Activated T-cell treated with anti-CD3 and anti-CD28 coated beads, Interleukin-2, amount 50 U/mL, for 1 hour (primary cell): ENCODE results near the gene PTGDR.

Experiments
- DNase-seq: peaks from one replicate; pipeline ENCODE4 v3.0.0-alpha.2; 2020

The PTGDR gene

DNA sequence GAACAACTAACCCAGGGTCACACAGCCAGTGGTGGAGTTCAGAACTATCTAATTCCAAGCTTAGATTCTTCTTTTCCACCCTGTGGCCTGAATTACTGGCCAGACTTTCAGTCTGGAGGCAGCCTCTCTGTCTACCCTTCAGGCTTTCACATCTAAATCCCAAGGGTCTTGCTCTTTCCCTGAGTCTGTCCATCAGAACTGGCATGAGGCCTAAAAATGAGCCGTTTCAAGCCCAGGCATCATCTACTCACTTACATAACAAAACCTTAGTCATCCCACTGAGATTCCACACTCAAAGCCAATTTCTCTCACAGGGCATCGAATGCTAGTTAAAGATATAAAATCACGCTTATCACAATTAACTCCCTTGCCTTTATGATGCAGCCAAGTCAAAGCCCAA, 1.3 kb upstream of the PTGDR start:
- no peak for DNase-seq

DNA sequence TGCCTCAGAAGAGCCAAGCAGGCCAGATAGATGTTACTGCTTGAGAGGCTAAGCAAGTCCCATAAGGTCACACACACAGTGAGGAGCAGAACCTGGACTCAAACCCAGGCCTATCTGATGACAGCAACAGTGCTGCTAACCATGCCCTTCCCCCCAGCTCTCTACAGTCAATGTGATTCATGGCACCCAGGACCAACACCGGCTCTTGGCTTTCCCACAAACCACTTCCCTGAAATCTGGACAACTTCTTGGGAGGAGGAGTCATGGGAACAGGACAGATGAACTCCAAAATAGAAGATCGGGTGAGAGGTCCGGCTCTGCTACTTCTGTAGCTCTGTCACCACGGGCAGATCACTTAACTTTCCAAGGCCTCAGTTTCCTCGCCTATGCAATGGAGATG, 716 bp upstream of the PTGDR start:
- DNase-seq, result no peak

DNA sequence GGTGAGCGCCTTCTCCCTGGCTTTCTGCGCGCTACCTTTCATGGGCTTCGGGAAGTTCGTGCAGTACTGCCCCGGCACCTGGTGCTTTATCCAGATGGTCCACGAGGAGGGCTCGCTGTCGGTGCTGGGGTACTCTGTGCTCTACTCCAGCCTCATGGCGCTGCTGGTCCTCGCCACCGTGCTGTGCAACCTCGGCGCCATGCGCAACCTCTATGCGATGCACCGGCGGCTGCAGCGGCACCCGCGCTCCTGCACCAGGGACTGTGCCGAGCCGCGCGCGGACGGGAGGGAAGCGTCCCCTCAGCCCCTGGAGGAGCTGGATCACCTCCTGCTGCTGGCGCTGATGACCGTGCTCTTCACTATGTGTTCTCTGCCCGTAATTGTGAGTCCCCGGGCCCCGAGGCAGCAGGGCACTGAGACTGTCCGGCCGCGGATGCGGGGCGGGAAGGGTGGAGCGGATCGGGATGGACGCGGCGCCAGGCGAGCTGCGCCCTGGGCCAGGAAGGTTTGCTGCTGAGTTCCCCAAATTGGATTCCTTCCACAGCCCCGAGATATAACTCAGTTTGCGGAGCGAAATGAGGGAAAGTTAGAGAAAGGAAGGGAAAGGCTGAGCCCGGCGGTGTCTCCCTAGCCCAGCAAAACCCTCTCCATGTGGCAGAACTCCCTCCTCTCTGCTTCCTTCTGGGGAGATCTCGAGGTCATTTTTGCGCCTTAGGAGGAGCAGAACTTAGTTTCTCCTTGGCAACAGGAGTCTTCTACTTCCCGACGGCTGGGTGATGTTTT, 972 bp downstream of the PTGDR start:
- DNase-seq, result peak; percentile 32

DNA sequence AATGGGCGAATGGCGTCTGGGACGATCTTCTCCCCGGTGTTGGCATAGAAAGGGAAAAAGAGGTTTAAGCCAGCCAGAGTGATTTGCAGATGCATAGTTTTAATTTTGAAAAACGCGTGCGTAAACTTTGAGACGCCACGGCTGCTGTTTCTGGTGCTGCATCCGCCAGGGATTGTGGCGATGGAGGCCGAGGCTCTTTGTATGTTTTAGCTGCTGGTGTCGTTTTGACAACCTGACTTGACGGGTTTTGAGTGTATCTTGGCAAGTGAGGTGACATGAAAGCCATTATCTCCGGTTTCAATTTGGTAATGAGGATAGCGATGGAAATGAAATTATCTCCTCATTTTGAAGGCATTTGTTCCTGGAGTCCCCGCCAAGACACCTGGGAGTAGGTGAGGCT, 1.6 kb downstream of the PTGDR start:
- no peak for DNase-seq

DNA sequence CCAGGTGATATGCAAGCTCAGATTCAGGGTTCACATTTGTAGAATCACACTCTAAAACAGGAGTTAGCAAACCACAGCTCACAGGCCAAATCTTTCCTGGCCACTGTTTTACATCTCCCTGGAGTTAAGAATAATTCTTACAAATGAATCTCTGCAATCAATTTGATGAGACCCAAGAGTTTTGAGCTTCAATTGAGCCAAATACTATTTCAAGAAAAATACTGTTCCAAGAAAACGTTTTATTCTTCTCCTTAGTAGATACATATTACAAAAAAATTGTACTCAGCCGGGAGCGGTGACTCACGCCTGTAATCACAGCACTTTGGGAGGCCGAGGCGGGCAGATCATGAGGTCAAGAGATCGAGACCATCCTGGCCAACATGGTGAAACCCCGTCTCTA, 2.5 kb downstream of the PTGDR start:
- no peak for DNase-seq

DNA sequence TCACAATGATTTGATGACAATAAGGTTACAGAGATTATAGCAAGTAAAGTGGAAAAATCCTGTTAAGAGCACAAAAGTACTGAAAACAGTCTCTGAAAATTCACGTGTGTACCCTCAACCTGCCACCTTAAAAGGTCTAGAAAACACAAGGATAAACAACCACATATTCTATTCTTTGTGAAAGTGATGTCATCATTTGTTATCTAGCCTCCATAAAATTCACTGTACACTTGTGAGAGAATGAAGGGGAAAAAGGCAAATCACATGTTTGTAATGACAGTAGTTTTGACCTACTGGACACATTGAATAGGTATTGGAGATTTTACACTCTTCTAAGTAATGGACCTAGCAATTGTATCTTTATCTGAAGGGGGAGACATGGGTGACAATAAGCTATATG, 4.0 kb downstream of the PTGDR start:
- DNase-seq, result no peak

DNA sequence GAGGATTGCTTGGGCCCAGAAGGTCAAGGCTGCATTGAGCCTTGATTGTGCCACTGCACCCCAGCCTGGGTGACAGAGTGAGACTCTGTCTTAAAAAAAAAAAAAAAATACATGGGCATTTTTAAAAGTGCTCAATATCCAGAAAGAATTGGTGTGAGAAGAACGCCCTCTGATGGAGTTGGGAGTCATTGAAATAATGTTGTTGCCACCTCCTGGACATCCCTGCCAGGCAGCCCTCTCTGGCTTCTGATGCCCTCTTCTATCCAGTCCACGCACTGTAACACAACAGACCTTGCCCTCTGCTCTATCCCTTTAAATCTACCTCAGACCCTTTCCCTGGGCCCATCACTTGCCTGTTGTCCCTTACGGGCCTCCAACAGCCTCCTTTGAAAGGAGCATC, 4.9 kb downstream of the PTGDR start:
- no peak for DNase-seq

DNA sequence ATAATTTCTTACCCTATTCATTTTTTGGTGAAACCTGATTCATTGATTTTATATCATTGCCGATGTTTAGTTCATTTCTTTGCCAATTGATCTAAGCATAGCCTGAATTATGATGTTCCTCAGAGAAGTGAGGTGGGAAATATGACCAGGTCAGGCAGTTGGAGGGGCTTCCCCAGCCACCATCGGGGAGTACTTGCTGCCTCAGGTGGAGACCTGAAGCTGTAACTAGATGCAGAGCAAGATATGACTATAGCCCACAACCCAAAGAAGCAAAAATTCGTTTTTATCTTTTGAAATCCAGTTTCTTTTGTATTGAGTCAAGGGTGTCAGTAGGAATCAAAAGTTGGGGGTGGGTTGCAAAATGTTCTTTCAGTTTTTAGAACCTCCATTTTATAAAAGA, 7.9 kb downstream of the PTGDR start:
- DNase-seq, result no peak

DNA sequence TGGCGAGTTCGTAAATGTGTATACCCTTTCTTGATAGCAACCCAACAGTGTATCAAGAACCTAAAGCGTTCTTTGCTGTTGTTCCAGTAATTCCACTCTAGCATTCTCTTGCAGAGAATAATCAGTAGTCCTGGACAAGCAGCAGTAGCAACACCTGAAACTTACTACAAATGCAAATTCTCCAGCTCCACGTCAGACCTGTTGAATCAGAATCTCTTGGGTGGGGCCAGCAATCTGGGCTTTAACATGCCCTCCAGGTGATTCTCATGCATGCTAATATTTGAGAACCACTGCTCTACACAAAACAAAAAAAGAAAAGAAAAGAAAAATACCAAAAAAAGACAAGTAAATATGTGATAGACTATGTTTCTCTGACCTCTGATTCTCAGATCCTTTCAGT, 10.1 kb downstream of the PTGDR start:
- no peak for DNase-seq

DNA sequence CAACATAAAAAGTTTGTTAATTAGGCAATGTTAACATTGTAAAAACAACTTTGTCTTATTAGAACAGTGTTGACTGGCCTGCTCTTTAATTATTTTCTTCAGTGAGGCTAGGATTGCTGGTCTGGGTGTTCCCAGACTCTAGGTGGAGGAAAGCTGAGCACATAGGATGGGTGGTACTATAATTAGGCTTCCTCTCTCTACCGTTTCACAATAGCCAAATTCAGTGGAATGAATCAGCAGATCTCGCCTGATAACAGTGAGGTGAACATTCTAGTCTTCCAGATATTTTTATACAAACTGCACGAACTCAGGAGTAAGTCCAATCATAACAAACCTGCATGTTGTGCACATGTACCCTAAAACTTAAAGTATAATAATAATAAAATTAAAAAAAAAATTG, 11.9 kb downstream of the PTGDR start:
- DNase-seq, result no peak

DNA sequence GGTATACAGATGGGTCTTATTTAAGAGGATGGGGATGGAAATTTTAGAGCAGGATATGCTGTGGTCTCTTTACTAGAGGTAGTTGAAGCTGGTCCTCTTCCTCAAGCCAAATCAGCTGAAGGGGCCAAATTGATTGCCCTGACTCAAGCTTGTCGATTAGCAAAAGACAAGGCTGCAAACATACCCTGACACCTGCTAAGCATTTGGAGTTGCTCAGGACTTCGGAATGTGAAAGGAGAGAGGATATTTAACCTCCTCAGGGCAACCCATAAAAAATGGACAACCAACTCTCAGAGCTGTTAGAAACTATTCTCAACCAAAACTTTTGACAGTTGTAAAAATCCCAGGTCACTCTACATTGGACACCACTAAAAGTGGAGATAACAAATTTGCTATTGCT, 15.6 kb downstream of the PTGDR start:
- no peak for DNase-seq

DNA sequence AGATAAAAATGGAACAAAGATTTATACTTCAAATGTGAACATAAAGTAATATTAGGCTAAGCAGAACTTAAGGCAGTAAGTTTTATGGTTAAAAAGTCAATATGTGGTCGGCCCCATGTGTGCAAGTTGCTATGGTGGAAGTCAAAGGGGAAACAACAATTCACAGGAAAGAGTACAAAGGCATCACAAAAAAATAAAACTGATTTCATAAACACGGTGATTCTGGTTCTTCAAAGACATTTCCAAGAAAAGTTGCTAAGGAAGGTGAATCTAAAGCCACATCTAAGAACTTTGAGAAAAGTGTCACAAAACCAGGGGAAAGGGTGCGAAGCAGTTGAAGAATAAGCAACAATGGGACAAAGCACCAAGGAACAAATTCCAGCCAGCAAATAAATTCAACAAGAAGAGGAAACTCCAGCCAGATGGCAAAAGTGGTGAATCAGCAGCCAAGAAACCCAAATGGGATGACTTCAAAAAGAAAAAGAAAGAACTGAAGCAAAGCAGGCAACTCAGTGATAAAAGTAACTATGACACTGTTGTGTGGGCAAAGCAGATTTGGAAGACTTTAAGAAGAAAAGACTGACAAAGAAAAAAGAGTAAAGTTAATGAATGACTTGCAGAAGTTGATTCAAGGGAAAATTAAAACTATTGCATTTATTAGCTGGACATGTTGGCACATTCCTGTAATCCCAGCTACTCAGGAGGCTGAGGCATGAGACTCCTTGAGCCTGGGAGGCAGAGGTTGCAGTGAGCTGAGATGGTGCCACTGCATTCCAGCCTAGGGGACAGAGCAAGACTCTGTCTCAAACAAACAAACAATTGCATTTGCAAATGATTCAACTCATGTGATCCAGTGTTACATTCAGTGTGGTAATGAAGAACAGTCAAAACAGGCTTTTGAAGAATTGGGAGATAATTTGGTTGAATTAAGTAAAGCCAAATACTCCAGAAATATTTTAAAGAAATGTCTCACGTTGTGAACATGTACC, 19.5 kb downstream of the PTGDR start:
- no peak for DNase-seq

DNA sequence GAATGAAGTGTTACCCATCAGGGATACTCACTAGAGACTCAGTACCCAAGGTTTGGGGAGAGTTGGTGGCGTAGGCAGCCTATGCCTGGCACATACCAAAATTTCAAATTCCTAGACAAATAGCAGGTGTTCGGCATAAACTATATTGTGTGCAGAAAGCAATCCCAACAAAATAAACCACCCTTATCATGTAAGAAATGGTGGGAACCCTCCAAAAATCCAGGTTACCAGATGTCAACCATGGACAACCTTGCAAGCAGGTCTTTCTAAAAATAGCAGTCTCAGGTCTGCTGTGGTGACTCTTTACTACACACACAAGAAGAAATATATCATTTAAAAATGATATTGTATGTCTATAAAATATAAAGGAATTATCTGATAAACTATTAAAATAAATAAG, 28.9 kb downstream of the PTGDR start:
- no peak for DNase-seq

DNA sequence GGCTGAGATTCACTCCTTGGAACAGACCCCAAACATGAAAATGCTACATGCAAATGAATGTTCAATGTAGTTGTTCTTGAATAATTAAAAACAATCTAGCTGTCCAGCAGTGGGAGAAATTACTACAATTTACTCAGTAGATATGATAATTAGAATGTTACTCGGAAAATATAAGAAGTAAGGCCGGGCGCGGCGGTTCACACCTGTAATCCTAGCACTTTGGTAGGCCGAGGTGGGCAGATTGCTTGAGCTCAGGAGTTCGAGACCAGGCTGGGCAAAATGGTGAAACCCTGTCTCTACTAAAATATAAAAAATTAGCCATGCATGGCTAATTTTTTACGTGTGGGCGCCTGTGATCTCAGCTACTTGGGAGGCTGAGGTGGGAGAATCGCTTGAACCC, 31.3 kb downstream of the PTGDR start:
- no peak for DNase-seq

DNA sequence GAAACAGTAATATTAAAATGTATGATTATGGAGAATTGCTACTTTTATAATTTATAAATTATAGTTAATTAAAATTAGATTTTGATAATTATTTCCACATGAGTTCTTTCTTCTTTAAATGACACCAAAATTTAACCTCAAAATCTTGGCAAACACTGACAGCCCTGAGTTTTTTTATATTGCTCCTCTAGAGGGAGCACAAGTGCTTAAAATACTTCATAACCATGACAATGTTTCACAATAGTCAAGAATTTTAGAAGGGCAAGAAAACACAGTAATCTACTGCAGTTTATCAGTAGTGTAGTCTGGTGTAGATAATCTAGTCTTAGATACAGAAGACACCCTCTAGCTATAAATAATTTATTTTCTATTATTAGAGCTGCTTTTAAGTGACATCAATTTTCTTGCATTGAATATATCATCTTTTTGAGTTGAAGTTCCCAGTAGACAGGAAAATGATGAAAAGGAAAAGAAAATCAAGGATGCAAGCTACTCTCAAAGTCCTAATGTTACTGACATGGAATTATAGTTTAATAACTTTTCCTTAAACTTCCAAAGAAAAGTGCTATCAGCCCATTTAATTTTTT, 32.3 kb downstream of the PTGDR start:
- no peak for DNase-seq

DNA sequence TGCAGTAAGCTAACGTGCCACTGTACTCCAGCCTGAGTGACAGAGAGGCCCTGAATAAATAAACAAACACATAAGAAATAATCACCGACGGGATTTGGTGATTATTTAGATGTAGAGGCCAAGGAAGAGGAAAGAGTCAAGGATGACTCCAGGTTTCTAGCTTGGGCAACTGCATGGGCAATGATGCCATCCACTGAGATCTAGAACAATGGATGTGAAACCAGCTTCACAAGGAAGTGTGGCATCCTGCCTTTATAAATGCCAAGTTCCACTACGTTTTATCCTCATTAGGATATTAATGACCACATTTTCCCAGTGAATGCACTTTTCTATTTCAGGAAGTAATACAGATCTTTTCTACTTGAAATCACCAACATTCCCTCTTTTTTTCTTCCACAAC, 35.7 kb downstream of the PTGDR start:
- no peak for DNase-seq

DNA sequence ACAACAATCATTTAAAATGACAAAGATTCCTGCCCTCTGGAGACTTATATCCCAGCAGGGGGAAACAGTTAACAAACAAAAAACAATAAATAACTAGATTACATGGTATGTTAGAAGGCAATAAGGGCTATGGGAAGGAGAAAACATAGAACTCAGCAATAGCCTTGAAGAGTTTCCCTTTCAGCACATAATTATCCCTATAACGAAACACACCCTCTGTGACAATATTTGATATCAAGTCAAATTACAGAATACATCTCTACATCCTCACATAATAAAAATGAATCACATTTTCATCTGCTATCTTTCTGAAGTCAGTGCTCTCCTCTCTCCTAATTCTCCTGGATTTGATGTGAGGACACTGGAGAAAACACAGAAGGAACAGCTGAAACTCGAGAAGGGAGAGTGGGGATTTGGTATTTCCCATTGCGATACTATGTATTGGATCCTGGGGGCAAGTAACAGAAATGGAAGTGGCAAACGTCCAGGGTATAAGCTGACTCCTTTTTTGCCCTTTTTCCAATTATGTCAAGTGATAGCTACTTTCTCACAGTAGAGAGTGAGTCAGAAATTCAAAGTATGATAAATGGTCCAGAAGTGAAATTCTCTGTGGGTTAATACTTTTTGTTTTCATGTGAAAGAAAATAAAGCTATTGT, 36.9 kb downstream of the PTGDR start:
- no peak for DNase-seq

DNA sequence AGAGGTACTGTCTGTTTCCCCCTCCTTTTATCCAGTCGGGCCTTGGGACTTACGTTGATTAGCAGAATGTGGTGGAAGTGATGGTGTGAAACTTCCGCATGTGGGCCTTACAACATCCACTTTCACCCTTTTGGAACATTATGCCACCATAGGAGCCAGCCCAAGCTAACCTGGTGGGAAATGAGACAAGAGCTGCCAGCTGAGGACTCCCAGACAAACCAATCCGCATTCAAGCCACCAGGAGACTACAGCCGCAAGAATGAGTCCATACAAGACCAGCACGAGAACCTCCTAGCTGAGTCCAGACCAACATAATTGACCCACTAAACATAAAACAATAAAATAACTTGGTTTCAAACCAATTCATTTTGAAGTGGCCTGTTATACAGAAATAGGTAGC, 37.5 kb downstream of the PTGDR start:
- DNase-seq, result no peak

DNA sequence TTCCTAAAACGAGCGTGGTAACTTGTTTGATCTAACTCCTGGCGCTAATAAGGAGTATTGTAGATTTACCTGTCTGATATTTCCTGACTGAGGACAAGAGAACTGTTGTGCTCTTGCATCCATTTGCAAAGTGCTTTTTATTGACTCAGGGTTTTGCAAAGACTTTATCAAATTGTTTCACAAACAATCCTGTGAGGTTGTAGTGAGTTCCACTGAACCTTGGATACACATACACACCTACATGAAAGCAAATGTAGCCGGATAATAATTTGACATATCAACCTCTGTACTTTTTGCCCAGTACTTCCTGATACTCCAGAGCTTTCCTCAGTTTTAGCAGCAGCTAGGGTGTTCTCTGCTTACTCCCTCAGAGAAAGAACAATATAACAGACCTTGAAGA, 39.9 kb downstream of the PTGDR start:
- DNase-seq, result no peak

DNA sequence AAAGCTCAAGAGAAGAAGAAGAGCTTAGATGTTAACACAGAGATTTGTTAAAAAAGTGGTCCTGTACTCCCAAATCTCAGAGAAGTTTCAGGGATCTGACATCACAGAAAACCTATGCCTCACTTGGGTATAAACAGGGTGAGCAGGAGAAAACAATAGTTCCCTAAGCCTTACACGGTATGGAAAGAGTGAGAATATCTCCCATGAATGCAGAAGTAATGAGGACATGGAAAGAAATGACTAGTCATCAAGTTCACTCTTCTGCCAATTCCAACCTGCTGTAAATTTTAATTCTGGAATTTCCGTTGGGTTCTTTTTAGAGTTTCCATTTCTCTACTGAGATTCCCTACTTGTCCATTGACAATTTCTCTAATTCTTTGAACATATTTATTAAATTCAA, 40.4 kb downstream of the PTGDR start:
- DNase-seq, result no peak

DNA sequence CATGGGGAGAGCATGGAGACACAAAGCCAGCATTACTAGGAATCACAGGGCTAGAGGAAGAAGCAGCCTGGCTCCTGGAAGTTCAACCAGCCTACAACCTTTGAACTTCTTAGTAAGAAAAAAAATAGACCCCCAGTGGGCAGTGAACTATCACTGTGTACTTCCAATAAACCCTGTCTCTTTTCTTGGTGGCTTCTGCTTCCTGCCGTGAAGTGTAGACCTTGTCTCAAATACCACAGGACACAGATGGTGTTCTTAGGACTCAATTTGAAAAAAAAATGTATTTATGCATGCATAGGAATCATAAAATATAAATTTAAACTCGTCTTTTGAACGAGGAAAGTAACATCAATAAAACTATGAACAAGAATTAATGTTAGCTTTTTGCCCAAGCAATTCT, 43.0 kb downstream of the PTGDR start:
- DNase-seq, result no peak

DNA sequence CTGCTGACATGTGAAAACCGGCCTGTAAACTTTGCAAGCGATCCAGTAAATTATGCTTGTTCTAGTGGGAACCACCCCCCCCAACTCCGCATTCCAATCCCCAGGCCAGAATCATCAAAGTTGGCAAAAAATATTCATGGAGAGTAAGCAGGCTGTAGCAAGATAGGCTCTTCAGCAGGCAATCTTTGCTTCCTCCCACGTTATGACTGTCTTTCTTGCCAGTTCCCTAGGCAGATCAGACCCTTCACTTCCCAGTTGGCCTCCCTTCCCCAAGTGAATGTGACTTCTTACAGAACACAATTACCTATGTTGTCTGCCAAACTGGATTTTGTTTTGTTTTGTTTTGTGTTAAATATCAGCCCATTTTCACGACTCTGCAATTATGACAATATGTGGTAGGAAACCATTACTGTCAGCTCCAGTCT, 45.4 kb downstream of the PTGDR start:
- DNase-seq, result no peak

DNA sequence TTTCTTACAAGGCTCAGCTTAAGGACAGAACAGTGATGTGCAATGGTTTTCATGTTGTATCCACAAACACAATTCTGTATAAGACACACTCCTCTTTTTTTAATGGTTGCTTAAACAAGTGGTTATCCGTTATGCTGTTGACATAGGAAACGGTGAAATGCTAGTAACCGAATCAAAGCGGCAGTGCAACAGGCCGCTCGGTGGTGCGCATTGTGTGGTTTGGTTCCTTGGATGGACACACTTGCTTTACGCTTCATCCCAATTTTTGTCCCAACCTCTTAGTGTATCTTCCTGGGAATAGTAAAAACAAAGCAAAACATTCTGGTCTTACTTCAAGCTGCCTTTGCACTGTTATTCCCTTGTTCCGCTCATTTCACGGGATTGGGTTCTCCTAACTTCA, 46.0 kb downstream of the PTGDR start:
- no peak for DNase-seq
